ENCODE data around the gene TMEM253. TPM values are rescaled to one million over a fixed set of nuclear protein-coding genes. Genes with fewer than 3 reads are reported as not detected.
A peak's percentile ranks its signal among the peaks of the same experiment; 100 is the strongest.

The TMEM253 gene
- total RNA-seq, 1 experiment from 2014 or later, result 0.98 TPM

DNA sequence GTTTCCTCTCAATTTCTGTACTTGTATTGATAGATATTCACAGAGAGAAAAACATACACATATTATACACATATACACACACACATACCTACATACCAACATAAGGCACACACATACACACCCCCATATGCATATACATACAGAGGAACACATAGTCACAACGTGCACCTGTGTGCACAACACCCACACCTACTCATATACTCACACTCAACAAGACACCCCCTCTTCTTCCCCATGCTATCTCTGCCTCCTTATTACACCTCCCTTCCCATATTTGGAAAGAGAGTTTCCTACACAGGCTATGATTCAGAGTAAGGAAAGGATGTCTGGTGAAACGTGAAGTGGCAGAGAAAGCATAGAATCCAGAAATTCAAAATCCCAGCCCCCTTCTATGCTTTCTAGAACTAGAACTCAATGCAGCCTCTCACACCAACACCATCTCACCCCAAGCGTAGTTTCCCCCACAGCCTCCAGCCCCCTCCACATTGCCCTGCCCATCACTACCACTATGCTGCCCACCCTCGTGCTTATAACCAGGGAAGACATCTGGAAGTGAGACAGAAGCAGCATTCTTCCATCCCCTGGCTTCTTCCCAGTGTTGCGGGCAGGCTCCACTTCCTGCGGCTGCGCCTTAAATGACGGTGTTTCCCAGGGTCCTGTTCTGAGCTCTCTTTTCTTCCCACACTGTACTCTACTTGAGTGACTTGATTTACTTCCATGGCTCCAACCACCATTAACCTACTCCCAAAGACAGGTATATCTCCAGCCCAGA, 40.8 kb upstream of the TMEM253 start:
- H3K4me3 ChIP-seq (ENCODE audit: low read depth, low read length), result no peak overlapping the region
- no peaks in the 10 kb centered on the region for H3K27me3 ChIP-seq (replicated peaks; ENCODE audit: control insufficient read depth, insufficient read depth, low read length)
- H3K4me1 ChIP-seq, result peaks cover 7% of the 10 kb centered on the region
- Mint-ChIP-seq H3K36me3 (ENCODE audit: insufficient read depth, unreplicated experiment) (no peaks in the 10 kb centered on the region), H3K27ac (ENCODE audit: unreplicated experiment) (no peak overlapping the region), H3K9me3 (ENCODE audit: unreplicated experiment) (no peaks in the 10 kb centered on the region), H3K27me3 (ENCODE audit: insufficient read depth, unreplicated experiment) (no peaks in the 10 kb centered on the region), H3K4me1 (ENCODE audit: low read depth, unreplicated experiment) (peaks cover 7% of the 10 kb centered on the region), H3K4me3 (ENCODE audit: unreplicated experiment) (no peak overlapping the region)
- intact Hi-C loops (cut with micrococcal nuclease; ENCODE audit: unreplicated experiment), result loop anchor here (5.0 kb wide), 1 partner anchor 43 kb away; no protein-coding TSS in a partner anchor
- no peak for TF ChIP-seq CTCF (IDR thresholded peaks at IDR 0.05; ENCODE audit: insufficient read depth in 1 of 2, low read depth in 1 of 2, low read length in 1 of 2, severe bottlenecking in 1 of 2, unreplicated experiment in 1 of 2)
- ChIA-PET CTCF (interaction anchor here (1.0 to 1.8 kb wide), 2 partner anchors 43 to 46 kb away, joined by 3 to 4 read pairs; no protein-coding TSS in a partner anchor), POLR2A (no interaction called here)
- no peaks in the 10 kb centered on the region for H3K36me3 ChIP-seq (ENCODE audit: control insufficient read depth, insufficient read depth, low read length)
- no TSS peak for BruUV-seq (replicated peaks)
- DNase-seq, result no peak
- H3K9me3 ChIP-seq, result no peaks in the 10 kb centered on the region

- peaks cover 7% of the 10 kb centered on the region for H3K4me1 Mint-ChIP-seq (ENCODE audit: low read depth, unreplicated experiment)
Measured at GRCh38 chr14:21060614-21061346, 40.1 kb upstream of the TMEM253 start.

More at GRCh38 chr14:21060614-21061346, 40.1 kb upstream of the TMEM253 start:
- Mint-ChIP-seq H3K4me3 (ENCODE audit: unreplicated experiment) (peak overlapping the region; percentile 5), H3K27me3 (ENCODE audit: insufficient read depth, unreplicated experiment) (peaks cover 3% of the 10 kb centered on the region), H3K36me3 (ENCODE audit: insufficient read depth, unreplicated experiment) (no peaks in the 10 kb centered on the region), H3K9me3 (ENCODE audit: unreplicated experiment) (no peaks in the 10 kb centered on the region), H3K27ac (ENCODE audit: unreplicated experiment) (no peak overlapping the region)
- Histone ChIP-seq H3K4me1 (peaks cover 2% of the 10 kb centered on the region; the same call in 1 of the 2 replicates), H3K36me3 (ENCODE audit: control insufficient read depth, insufficient read depth, low read length) (no peaks in the 10 kb centered on the region), H3K4me3 (ENCODE audit: low read depth, low read length) (no peak overlapping the region), H3K27me3 (replicated peaks; ENCODE audit: control insufficient read depth, insufficient read depth, low read length) (no peaks in the 10 kb centered on the region), H3K9me3 (no peaks in the 10 kb centered on the region)
- intact Hi-C loops (cut with micrococcal nuclease; ENCODE audit: unreplicated experiment), result no loop called here
- ChIA-PET CTCF (interaction anchor here (1.1 to 1.8 kb wide), 2 partner anchors 46 to 132 kb away, joined by 3 to 4 read pairs; no protein-coding TSS in a partner anchor), POLR2A (no interaction called here)
- no peak for DNase-seq
- no TSS peak for BruUV-seq (replicated peaks)
- TF ChIP-seq CTCF (IDR thresholded peaks at IDR 0.05; ENCODE audit: insufficient read depth in 1 of 2, low read depth in 1 of 2, low read length in 1 of 2, severe bottlenecking in 1 of 2, unreplicated experiment in 1 of 2), result no peak
